Astrocyte (in vitro differentiated cells and primary cell): Measurements from ENCODE around the gene MAP7. TPM values are rescaled to one million over a fixed set of nuclear protein-coding genes. Genes with fewer than 3 reads are reported as not detected.
A peak's percentile ranks its signal among the peaks of the same experiment; 100 is the strongest.

Source experiments
- DNase-seq: peaks from one replicate; pipeline ENCODE4 v3.0.0-alpha.2; 2010; ENCODE audit warnings: low read depth
- FAIRE-seq: peaks from 2 replicates; lab custom pipeline; 2011; peaks lifted over from hg19 to GRCh38; lab: Jason Lieb, UNC
- H2AFZ ChIP-seq: 2 replicates; pipeline ENCODE4 v1.6.0; 2012; ENCODE audit warnings: low read depth, low read length, inconsistent platforms
- H3K27ac ChIP-seq: 2 replicates; pipeline ENCODE4 v1.5.1; 2011; ENCODE audit warnings: low read depth, low read length, inconsistent platforms
- H3K27me3 ChIP-seq: 2 replicates; pipeline ENCODE4 v1.6.0; 2011; ENCODE audit warnings: low read length, inconsistent platforms; ENCODE audit not compliant: insufficient read depth
- H3K36me3 ChIP-seq: 2 replicates; pipeline ENCODE4 v1.5.1; 2011; ENCODE audit warnings: low read length, inconsistent platforms; ENCODE audit not compliant: insufficient read depth
- H3K4me1 ChIP-seq: 2 replicates; pipeline ENCODE4 v1.5.1; 2011; ENCODE audit warnings: low read length, inconsistent platforms; ENCODE audit not compliant: insufficient read depth
- H3K4me2 ChIP-seq: 2 replicates; pipeline ENCODE4 v1.6.0; 2012; ENCODE audit warnings: low read length, inconsistent platforms
- H3K4me3 ChIP-seq: 2 replicates; pipeline ENCODE4 v1.5.1; 2011; ENCODE audit warnings: low read depth, mild to moderate bottlenecking, low read length, inconsistent platforms; ENCODE audit not compliant: insufficient read depth
- H3K79me2 ChIP-seq: 2 replicates; pipeline ENCODE4 v1.6.0; 2012; ENCODE audit warnings: mild to moderate bottlenecking, low read length, inconsistent platforms; ENCODE audit not compliant: insufficient read depth
- H3K9ac ChIP-seq: 2 replicates; pipeline ENCODE4 v1.6.0; 2012; ENCODE audit warnings: mild to moderate bottlenecking, low read length, inconsistent platforms
- H3K9me3 ChIP-seq: 2 replicates; pipeline ENCODE4 v1.5.1; 2012; ENCODE audit warnings: low read depth, mild to moderate bottlenecking, low read length, inconsistent platforms; ENCODE audit not compliant: insufficient read depth
- H4K20me1 ChIP-seq: 2 replicates; pipeline ENCODE4 v1.6.0; 2012; ENCODE audit warnings: low read length, inconsistent platforms; ENCODE audit not compliant: insufficient read depth
- H3K27ac Mint-ChIP-seq: one replicate; pipeline ENCODE4 v1.8.0; 2021; ENCODE audit warnings: mild to moderate bottlenecking, mixed read lengths; ENCODE audit not compliant: unreplicated experiment
- H3K27me3 Mint-ChIP-seq: one replicate; pipeline ENCODE4 v1.8.0; 2021; ENCODE audit warnings: low read depth, mixed read lengths; ENCODE audit not compliant: unreplicated experiment
- H3K36me3 Mint-ChIP-seq: one replicate; pipeline ENCODE4 v1.8.0; 2021; ENCODE audit warnings: low read depth, mixed read lengths; ENCODE audit not compliant: unreplicated experiment
- H3K4me1 Mint-ChIP-seq: one replicate; pipeline ENCODE4 v1.8.0; 2021; ENCODE audit warnings: low read depth, mixed read lengths; ENCODE audit not compliant: unreplicated experiment
- H3K4me3 Mint-ChIP-seq: one replicate; pipeline ENCODE4 v1.8.0; 2021; ENCODE audit warnings: mild to moderate bottlenecking, moderate library complexity, mixed read lengths; ENCODE audit not compliant: unreplicated experiment
- H3K9me3 Mint-ChIP-seq: one replicate; pipeline ENCODE4 v1.8.0; 2021; ENCODE audit warnings: mild to moderate bottlenecking, mixed read lengths; ENCODE audit not compliant: unreplicated experiment
- CTCF ChIP-seq: IDR thresholded peaks from 2 replicates; pipeline ENCODE4 v1.5.1; 2011; ENCODE audit warnings: low read depth, mild to moderate bottlenecking, inconsistent platforms, low read length, moderate library complexity; ENCODE audit not compliant: insufficient read depth
- EZH2 ChIP-seq: IDR thresholded peaks from 2 replicates; pipeline ENCODE4 v1.6.1; 2012; ENCODE audit warnings: mild to moderate bottlenecking, low read length, inconsistent platforms; ENCODE audit not compliant: insufficient read depth
- total RNA-seq: library from RNA; stranded (reverse); gene quantifications from 2 replicates; pipeline ENCODE4 v1.2.1, GENCODE V29; 2021

The MAP7 gene
- total RNA-seq, 1 donor from 2014 or later = 3.3 TPM

DNA sequence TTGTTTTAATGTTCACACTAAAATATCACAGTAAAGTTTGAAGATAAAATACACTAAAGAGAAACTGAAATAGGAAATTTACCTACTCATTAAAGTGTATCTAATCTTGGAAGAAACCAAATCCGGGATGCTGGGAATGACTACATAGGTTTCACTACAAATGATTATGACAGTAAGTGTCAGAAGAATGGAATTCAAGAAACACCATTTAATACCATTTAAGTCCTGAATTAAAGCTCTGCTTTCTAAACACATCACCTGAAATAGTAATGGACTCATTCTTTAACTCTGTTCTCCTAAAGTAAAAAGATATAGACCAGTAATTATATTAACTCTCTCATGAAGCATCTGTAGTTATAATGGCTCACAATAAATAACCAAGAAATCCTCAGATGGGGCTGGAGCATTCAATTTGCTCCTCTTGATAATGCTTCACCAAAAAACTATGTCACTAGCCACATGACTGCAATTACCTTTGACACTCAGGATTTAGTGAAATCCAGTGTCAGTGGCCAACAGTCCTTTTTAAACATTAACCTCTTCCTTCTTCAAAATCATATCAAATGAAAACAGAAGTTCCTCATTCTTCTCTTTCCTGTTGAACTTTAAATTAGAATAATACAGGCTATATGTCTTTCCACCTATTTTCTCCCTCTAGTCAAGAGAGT is 41.4 kb downstream of the MAP7 start:
- Histone ChIP-seq H3K9me3 (no peaks in the 10 kb centered on the region), H3K36me3 (no peaks in the 10 kb centered on the region), H3K4me3 (no peak overlapping the region), H3K4me1 (no peaks in the 10 kb centered on the region), H3K27ac (no peak overlapping the region), H3K9ac (no peak overlapping the region), H3K4me2 (no peak overlapping the region), H2AFZ (no peak overlapping the region), H3K27me3 (peaks cover 2% of the 10 kb centered on the region), H3K79me2 (no peaks in the 10 kb centered on the region), H4K20me1 (no peaks in the 10 kb centered on the region)
- H3K27ac Mint-ChIP-seq = no peak overlapping the region
- no peaks in the 10 kb centered on the region for H3K27me3 Mint-ChIP-seq
- no peaks in the 10 kb centered on the region for H3K9me3 Mint-ChIP-seq
- H3K4me1 Mint-ChIP-seq = peaks cover 4% of the 10 kb centered on the region
- peak; percentile 24 for DNase-seq
- no peaks in the 10 kb centered on the region for H3K36me3 Mint-ChIP-seq
- FAIRE-seq = no peak
- no peak overlapping the region for H3K4me3 Mint-ChIP-seq
- TF ChIP-seq CTCF = no peak
- TF ChIP-seq EZH2 = no peak

DNA sequence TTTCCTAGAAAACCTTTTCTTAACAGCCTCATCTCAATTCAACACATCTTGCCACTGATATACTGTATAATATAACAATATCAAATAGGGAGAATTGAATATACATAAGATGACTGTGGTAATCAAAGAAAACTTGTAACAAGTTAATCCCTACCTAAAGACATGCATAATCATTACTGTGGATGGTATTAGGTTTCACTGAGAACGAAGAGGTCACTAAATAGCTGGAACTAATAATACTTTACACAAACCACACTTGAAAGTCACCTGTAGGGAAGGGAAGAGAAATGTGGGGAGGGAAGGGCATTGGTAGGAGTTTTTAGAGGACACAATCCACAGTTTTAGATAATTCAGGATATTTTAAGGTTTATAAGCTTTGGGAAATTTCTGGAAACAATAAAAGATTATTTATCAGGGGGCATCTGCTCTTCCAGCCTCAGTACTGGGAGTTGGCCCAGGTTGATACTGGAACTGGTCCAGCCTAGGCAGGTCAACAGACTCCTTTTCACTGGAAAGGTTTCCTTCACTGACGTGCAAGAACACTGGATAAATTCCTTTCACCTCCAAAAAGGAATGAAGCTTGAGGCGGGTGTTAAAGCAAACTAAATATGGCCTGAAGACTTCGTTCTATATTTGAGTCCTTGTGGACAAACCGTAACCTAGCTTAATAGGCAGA is 44.0 kb downstream of the MAP7 start:
- Mint-ChIP-seq H3K27ac (no peak overlapping the region), H3K27me3 (no peaks in the 10 kb centered on the region), H3K9me3 (no peaks in the 10 kb centered on the region), H3K4me1 (peaks cover 6% of the 10 kb centered on the region), H3K4me3 (no peak overlapping the region), H3K36me3 (no peaks in the 10 kb centered on the region)
- Histone ChIP-seq H4K20me1 (no peaks in the 10 kb centered on the region), H3K9me3 (no peaks in the 10 kb centered on the region), H3K4me2 (no peak overlapping the region), H3K79me2 (no peaks in the 10 kb centered on the region), H3K36me3 (no peaks in the 10 kb centered on the region), H3K4me3 (no peak overlapping the region), H2AFZ (no peak overlapping the region), H3K4me1 (no peaks in the 10 kb centered on the region), H3K9ac (no peak overlapping the region), H3K27me3 (peaks cover 2% of the 10 kb centered on the region), H3K27ac (no peak overlapping the region)
- TF ChIP-seq CTCF (no peak), EZH2 (no peak)
- DNase-seq (no peak), FAIRE-seq (no peak)
